AG04450 (cell line): Measurements from ENCODE around the gene CELSR2. TPM values are rescaled to one million over a fixed set of nuclear protein-coding genes. Genes with fewer than 3 reads are reported as not detected.

Experiments used
- CTCF ChIA-PET: fragments of 300-600, 350-600 bp; formaldehyde crosslinking; extraction: SDS; loops from one replicate; lab custom pipeline; 2022; ENCODE audit warnings: antibody characterized with exemption, inconsistent platforms; lab: Charles Lee
- POLR2A ChIA-PET: fragments of 350-600 bp; formaldehyde crosslinking; extraction: SDS; loops from one replicate; lab custom pipeline; 2021; ENCODE audit warnings: antibody characterized with exemption, inconsistent platforms; lab: Yijun Ruan, JAX
- DNase-seq: peaks from one replicate; pipeline ENCODE4 v3.0.0-alpha.2; 2011; ENCODE audit warnings: low read depth, low spot score
- H3K27ac ChIP-seq: one replicate; pipeline ENCODE4 v1.5.1; 2012; ENCODE audit warnings: low read depth, low read length, control low read depth
- H3K27me3 ChIP-seq: one replicate; pipeline ENCODE4 v1.6.0; 2012; ENCODE audit warnings: low read length; ENCODE audit not compliant: control insufficient read depth, insufficient read depth
- H3K4me3 ChIP-seq: 2 replicates; pipeline ENCODE4 v1.5.1; 2011; ENCODE audit warnings: mild to moderate bottlenecking, low read depth, low read length, control low read depth
- H3K9me3 ChIP-seq: 2 replicates; pipeline ENCODE4 v1.5.1; 2012; ENCODE audit warnings: low read length; ENCODE audit not compliant: control insufficient read depth, insufficient read depth
- polyA plus RNA-seq: library from polyadenylated mRNA; depleted of rRNA; stranded (reverse); fragments of >200 nt; gene quantifications from 2 replicates; pipeline ENCODE4 v1.2.3, GENCODE V29; 2011
- TF ChIP-seq, protein P1 (sequence below): IDR thresholded peaks from 2 replicates; pipeline ENCODE4 v1.5.1; 2011; ENCODE audit warnings: low read depth, low read length, control low read depth, inconsistent platforms

CELSR2 gene
- polyA plus RNA-seq, 1 experiment: 1.1 TPM

GRCh38 chr1:109298666-109299557 lies 49.6 kb downstream of the CELSR2 start:
- peak; percentile 90 for DNase-seq
- TF ChIP-seq, protein P1, sequence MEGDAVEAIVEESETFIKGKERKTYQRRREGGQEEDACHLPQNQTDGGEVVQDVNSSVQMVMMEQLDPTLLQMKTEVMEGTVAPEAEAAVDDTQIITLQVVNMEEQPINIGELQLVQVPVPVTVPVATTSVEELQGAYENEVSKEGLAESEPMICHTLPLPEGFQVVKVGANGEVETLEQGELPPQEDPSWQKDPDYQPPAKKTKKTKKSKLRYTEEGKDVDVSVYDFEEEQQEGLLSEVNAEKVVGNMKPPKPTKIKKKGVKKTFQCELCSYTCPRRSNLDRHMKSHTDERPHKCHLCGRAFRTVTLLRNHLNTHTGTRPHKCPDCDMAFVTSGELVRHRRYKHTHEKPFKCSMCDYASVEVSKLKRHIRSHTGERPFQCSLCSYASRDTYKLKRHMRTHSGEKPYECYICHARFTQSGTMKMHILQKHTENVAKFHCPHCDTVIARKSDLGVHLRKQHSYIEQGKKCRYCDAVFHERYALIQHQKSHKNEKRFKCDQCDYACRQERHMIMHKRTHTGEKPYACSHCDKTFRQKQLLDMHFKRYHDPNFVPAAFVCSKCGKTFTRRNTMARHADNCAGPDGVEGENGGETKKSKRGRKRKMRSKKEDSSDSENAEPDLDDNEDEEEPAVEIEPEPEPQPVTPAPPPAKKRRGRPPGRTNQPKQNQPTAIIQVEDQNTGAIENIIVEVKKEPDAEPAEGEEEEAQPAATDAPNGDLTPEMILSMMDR: no peak
- CTCF ChIA-PET: no interaction called here
- peak overlapping the region; percentile 93 for H3K27ac ChIP-seq
- no peak overlapping the region for H3K4me3 ChIP-seq
- H3K27me3 ChIP-seq: no peaks in the 10 kb centered on the region
- POLR2A ChIA-PET: interaction anchor here (0.5 to 1.4 kb wide), 3 partner anchors 16 to 312 kb away, joined by 4 to 7 read pairs (median 6); partner anchors contain the start of genes PSRC1 and SORT1
- no peaks in the 10 kb centered on the region; the same call in 1 of the 2 replicates for H3K9me3 ChIP-seq

DNA sequence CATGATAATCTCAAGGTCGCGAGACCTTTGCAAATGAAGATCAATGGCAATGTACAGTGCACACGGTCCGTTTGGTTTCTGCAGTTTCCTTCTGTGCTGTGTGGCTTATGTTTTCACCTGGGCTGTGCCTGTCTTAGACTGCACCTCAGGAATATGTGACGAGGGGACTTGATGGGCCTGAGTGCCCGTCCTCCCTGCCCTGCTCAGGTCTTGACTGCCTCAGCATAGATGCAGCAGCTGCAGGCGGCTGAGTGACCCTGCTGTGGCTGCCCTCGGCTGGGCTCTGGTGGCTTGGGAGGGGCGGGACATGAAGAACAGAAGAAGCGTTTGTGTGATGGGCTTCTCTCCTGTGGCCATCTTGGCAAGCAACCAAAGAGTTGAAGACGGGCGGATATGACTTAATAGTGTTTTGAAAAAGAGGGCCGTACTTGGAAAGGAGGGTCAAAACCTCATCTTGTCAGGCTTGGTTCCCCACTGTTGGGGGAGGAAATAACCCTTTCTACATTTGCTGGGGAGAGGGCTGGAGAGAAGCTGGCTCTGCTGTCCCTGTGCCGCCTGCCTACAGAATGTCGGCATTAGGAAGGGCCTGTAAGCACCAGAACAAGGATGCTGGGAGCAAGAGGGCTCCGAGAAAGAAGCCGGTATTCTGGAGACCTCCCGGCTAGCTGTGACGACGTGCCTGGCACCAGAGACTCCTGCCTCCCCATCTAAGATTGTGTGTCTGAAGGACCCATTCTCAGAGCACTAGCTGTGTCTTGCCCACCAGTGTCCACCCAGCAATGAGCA lies 50.4 kb downstream of the CELSR2 start:
- TF ChIP-seq, protein P1: no peak

GRCh38 chr1:109300650-109301151 lies 51.4 kb downstream of the CELSR2 start:
- H3K27ac ChIP-seq: peak overlapping the region; percentile 93
- no peaks in the 10 kb centered on the region; the same call in 1 of the 2 replicates for H3K9me3 ChIP-seq
- ChIA-PET CTCF (no interaction called here), POLR2A (no interaction called here)
- TF ChIP-seq, protein P1: no peak
- no peaks in the 10 kb centered on the region for H3K27me3 ChIP-seq
- no peak overlapping the region for H3K4me3 ChIP-seq
- DNase-seq: no peak

More for the DNA sequence above, 50.4 kb downstream of the CELSR2 start:
- Histone ChIP-seq H3K9me3 (no peaks in the 10 kb centered on the region; the same call in 1 of the 2 replicates), H3K27ac (peak overlapping the region; percentile 93), H3K4me3 (no peak overlapping the region), H3K27me3 (no peaks in the 10 kb centered on the region)
- DNase-seq: peak; percentile 39
- POLR2A ChIA-PET: interaction anchor here (1.3 to 1.4 kb wide), 2 partner anchors 17 to 99 kb away, joined by 6 to 7 read pairs; partner anchors contain the start of genes PSRC1 and SORT1
- CTCF ChIA-PET: no interaction called here

DNA sequence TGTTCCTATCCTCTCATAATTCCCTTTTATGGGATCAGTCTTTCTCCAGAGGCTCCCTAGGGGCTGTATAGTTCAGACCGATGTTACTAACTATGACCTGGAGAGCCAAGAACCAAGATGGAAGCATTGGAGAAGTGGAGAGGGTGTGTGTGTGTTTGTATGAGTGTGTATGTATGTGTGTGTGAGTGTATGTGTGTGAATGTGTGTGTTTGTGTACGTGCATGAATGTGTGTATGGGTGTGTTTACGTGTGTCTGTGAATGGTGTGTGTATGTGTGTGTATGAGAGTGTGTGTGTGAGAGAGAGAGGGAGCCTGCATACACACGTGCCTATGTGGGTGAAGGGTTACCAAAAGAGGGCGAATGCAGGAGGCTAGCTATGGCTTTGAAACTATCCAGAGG lies 52.5 kb downstream of the CELSR2 start:
- POLR2A ChIA-PET: no interaction called here
- TF ChIP-seq, protein P1: no peak
- no peak overlapping the region for H3K4me3 ChIP-seq
- no peaks in the 10 kb centered on the region; the same call in 1 of the 2 replicates for H3K9me3 ChIP-seq
- no peaks in the 10 kb centered on the region for H3K27me3 ChIP-seq
- CTCF ChIA-PET: interaction anchor here (0.8 kb wide), 1 partner anchor 97 kb away, joined by 3 read pairs; no protein-coding TSS in a partner anchor
- DNase-seq: no peak
- H3K27ac ChIP-seq: no peak overlapping the region
